ENCODE data around the gene MFSD11. TPM values are rescaled to one million over a fixed set of nuclear protein-coding genes. Genes with fewer than 3 reads are reported as not detected.

The MFSD11 gene
- total and polyA plus RNA-seq, 2 of the 8 experiments (the other 6 are each of a cell fraction or from before 2014, with no cell fraction given), result 17.7 to 19.8 TPM

DNA sequence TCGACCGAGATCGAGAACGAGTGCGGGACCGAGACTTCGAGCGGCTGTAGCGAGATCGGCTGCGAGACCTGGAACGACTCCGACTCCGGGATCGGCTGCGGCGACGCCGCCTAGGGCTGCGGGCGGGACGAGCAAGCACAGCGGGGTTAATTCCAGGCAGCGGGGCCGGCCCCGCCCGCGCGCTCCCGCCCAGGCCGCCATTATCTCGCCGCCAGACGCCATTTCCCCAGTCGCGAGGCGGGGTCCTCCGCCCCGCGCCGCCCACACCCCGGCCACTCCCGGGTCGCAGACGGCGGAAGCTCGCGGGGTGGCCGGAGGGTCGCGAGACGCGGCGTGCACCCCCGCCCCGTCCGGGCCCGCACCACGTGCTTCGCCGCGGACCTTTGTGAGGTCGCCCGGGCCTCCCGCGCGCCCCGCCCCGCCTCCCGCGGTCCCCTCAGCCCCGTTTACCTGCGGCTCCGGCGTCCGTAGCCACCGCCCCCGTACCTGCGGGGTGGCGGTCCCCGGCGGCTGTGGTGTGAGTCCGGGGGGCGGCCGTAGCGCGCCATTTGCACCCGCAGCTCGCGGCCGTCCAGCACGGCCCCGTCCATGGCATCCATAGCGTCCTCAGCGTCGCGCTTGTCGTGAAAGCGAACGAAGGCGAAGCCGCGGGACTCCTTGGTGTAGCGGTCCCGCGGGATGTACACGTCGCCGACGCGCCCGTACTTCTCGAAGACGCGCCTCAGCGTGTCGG is 1.4 kb upstream of the MFSD11 start:
- Histone ChIP-seq H3K4ac (replicated peaks; ENCODE audit: insufficient read length, low read depth, low read length) (peak overlapping the region; percentile 100), H3K27me3 (replicated peaks in 1 of 4; ENCODE audit: control insufficient read depth in 3 of 4, extremely low read depth in 1 of 4, insufficient read depth in 3 of 4, low read length in 3 of 4) (no peaks in the 10 kb centered on the region), H4K8ac (ENCODE audit: extremely low read depth, insufficient read depth, low read length) (peak overlapping the region; percentile 99), H3K36me3 (ENCODE audit: control insufficient read depth in 2 of 4, insufficient read depth in 4 of 4, low read length in 3 of 4) (peaks cover 15 to 43% (median 34%) of the 10 kb centered on the region in 4 experiments), H3K79me1 (ENCODE audit: low read depth, low read length) (no peaks in the 10 kb centered on the region), H4K5ac (ENCODE audit: insufficient read length, low read depth, low read length) (peak overlapping the region; percentile 97), H3K18ac (ENCODE audit: extremely low read depth, low read length) (peak overlapping the region; percentile 99), H2BK12ac (ENCODE audit: low read depth, low read length) (peak overlapping the region; percentile 85), H3K9me3 (ENCODE audit: insufficient read depth in 2 of 2, low read depth in 1 of 2, low read length in 1 of 2) (no peaks in the 10 kb centered on the region), H3K27ac (ENCODE audit: low read depth, low read length) (peak overlapping the region; percentile 98), H3K4me2 (ENCODE audit: insufficient read depth in 1 of 2, low read depth in 2 of 2, low read length in 2 of 2) (peak overlapping the region; percentile 72 to 88), H3K4me3 (ENCODE audit: extremely low read depth in 1 of 4, insufficient read depth in 2 of 4, low read depth in 3 of 4, low read length in 4 of 4) (peak overlapping the region; percentile 88 to 100 (median 98)), H3K23me2 (ENCODE audit: low read depth, low read length) (peaks cover 9% of the 10 kb centered on the region; the same call in 1 of the 2 replicates), H2BK15ac (ENCODE audit: low read length) (peak overlapping the region; percentile 5; the same call in 1 of the 2 replicates), H2AK5ac (ENCODE audit: low read depth, low read length) (peak overlapping the region; percentile 100), H3K23ac (ENCODE audit: insufficient read length) (no peak overlapping the region), H2AFZ (ENCODE audit: low read length) (no peak overlapping the region), H3K79me2 (ENCODE audit: control insufficient read depth in 1 of 2, insufficient read depth in 2 of 2, low read length in 2 of 2) (peaks cover 16 to 62% of the 10 kb centered on the region in 2 experiments), H3K4me1 (replicated peaks in 1 of 4; ENCODE audit: control insufficient read depth in 3 of 4, insufficient read depth in 4 of 4, low read length in 3 of 4) (peaks cover 3 to 12% (median 7%) of the 10 kb centered on the region in 4 experiments; a peak in 6 of 7 replicates), H3K14ac (ENCODE audit: insufficient read length) (peak overlapping the region; percentile 90), H3K9ac (replicated peaks in 1 of 4; ENCODE audit: extremely low read depth in 1 of 4, low read depth in 3 of 4, low read length in 3 of 4) (peak overlapping the region; percentile 99 to 100 (median 100)), H2BK20ac (ENCODE audit: low read length) (no peak overlapping the region), H2BK5ac (ENCODE audit: low read depth, low read length) (peak overlapping the region; percentile 100), H4K91ac (replicated peaks; ENCODE audit: insufficient read length, low read length) (peak overlapping the region; percentile 99), H3K56ac (replicated peaks; ENCODE audit: insufficient read length, low read depth, low read length) (peak overlapping the region; percentile 97), H2BK120ac (replicated peaks; ENCODE audit: low read depth, low read length) (peak overlapping the region; percentile 21), H4K20me1 (replicated peaks in 1 of 2; ENCODE audit: control insufficient read depth in 1 of 2, insufficient read depth in 2 of 2, low read length in 2 of 2) (peaks cover 17% of the 10 kb centered on the region in 2 experiments)
- WGBS, 2 experiments (ENCODE audit: extremely low coverage in 1 of 2, insufficient coverage in 1 of 2, insufficient read length in 1 of 2, insufficient replicate concordance in 2 of 2, low coverage in 1 of 2, low lambda C conversion rate in 2 of 2, missing lambda C conversion rate in 1 of 2), result 1% methylated on average over 77 of the region's 117 CpGs; no CpG with 5 or more reads in 1 of the 2 experiments
- FAIRE-seq, result no peak
- ChIA-PET POLR2A (ENCODE audit: partially characterized antibody) (interaction anchor here (0.6 to 9.2 kb wide), 29 partner anchors 10 to 578 kb away, joined by 3 to 181 read pairs (median 4); partner anchors contain the start of genes JMJD6, METTL23, MXRA7 and ST6GALNAC2), CTCF (ENCODE audit: partially characterized antibody) (interaction anchor here (1.8 kb wide), 1 partner anchor 20 kb away, joined by 3 read pairs; no protein-coding TSS in a partner anchor)
- DNase-seq (ENCODE audit: low read depth in 1 of 2, low spot score in 2 of 2), result peak in 1 of 2 experiments; percentile 60
- TF ChIP-seq KDM1A (IDR thresholded peaks at IDR 0.05; ENCODE audit: borderline replicate concordance, low read length), result no peak
- TF ChIP-seq HDAC6 (IDR thresholded peaks at IDR 0.05; ENCODE audit: low read depth, low read length), result no peak
- TF ChIP-seq NANOG (IDR thresholded peaks at IDR 0.05; ENCODE audit: insufficient read depth, low read depth, low read length, poor library complexity, severe bottlenecking), result no peak
- TF ChIP-seq TCF12 (IDR thresholded peaks at IDR 0.05; ENCODE audit: low read depth, low read length), result no peak
- no peak for TF ChIP-seq KDM5A (IDR thresholded peaks at IDR 0.05; ENCODE audit: low read length)
- TF ChIP-seq CBX8 (IDR thresholded peaks at IDR 0.05; ENCODE audit: borderline replicate concordance, low read depth, low read length), result no peak
- peak in 1 of 2 experiments; percentile 11; a peak in 1 of 4 replicates for TF ChIP-seq SIN3A (conservative IDR thresholded peaks at IDR 0.05 in 1 of 2, IDR thresholded peaks at IDR 0.05 in 1 of 2; ENCODE audit: low read depth in 1 of 2, low read length in 2 of 2)
- no peak; the same call in 1 of the 2 replicates for TF ChIP-seq BRCA1 (IDR thresholded peaks at IDR 0.05; ENCODE audit: low read depth, low read length)
